ENCODE results near the gene CCL2.

CCL2 gene

DNA sequence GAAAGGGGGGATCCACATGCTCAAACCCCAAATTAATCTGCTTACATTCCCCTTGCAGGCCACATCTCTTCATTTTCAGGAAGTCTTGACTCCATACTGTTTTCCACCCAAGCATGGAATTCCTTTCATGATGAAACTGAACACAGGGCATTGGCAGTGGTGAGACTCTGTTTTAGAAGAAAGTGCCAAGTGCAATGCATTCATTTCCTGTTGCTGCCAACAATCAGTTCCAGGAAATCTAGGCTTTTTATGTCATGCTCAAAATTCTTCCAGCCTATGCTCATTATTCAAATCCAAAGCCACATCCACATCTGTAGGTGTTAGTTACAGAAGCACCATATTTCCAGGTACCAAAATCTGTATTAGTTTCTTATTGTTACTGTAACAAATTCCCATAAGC is 4.1 kb downstream of the CCL2 start:
- in situ Hi-C loops (cut with MboI; ENCODE audit: low sequenced_read_pairs) = loop anchor here (25.0 kb wide), 1 partner anchor 103 kb away; the partner anchor contains the start of genes CCL1 and CCL13

DNA sequence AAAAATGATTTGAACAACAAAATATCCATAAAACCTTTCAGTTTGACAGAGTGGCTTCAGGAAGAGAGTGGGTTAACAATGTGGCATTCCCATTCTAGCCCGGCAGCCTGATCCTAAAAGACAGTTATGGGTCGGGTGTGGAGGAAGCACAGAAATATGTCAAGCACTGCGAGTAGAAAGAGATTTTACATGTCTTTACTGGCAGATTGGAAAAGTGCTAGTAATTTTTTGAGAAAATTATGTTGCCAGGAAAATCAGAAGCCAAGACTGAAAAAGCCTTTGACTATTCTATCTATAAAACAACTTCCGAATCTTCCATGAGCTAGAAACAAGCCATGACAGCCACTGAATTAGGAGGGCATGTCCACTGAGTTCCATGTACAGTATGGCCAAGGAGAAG is 5.8 kb downstream of the CCL2 start:
- in situ Hi-C loops (cut with MboI; ENCODE audit: low sequenced_read_pairs) = loop anchor here (25.0 kb wide), 1 partner anchor 101 kb away; the partner anchor contains the start of genes CCL1 and CCL13

DNA sequence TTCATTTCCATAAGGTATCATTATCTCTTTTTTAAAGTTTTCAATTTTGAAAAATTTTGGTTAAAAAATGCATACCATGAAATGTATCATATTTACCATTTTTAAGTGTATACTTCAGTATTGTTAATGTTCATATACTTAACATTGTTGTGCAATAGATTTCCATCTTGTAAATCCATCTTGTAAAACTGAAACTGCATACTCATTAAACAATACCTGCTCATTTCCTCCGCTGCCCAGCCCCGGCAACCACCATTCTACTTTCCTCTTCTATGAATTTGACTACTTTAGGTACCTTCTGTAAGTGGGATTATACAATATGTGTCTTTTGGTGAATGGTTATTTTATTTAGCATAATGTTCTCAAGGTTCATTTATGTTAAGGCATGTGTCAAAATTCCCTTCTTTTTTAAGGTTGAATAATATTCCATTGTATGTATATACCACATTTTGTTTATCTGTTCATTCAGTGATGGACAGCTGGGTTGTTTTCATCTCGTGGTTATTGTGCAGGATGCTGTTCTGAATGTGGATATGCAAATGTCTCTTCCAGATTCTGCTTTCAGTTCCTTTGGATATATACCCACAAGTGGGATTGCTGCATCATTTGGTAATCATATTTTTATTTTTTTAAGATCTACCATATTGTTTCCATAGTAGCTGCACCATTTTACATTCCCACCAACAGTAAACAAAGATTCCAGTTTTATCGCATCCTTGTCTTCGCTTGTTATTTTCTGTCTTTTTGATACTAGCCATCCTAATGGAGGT is 6.7 kb downstream of the CCL2 start:
- in situ Hi-C loops (cut with MboI; ENCODE audit: low sequenced_read_pairs) = loop anchor here (25.0 kb wide), 1 partner anchor 101 kb away; the partner anchor contains the start of genes CCL1 and CCL13

DNA sequence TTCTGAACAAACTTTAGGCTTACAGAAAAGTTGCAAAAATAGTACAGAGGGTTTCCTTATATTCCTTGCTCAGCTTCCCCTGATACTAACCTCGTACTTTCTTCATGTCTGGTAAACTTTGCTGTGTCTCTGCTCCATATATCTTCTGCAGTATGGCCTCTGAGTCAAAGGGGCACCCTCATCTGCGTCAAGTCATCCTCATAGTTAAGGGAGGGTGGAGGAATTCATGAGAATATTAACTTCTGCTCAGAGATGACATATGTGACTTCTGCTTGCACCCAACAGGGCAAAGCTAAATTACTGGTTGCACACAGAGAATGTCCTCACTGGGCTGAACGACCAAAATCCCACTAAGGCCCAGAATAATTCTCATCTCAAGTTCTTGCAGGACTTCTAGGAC is 10.6 kb downstream of the CCL2 start:
- in situ Hi-C loops (cut with MboI; ENCODE audit: low sequenced_read_pairs) = loop anchor here (25.0 kb wide), 1 partner anchor 97 kb away; the partner anchor contains the start of genes CCL1 and CCL13

DNA sequence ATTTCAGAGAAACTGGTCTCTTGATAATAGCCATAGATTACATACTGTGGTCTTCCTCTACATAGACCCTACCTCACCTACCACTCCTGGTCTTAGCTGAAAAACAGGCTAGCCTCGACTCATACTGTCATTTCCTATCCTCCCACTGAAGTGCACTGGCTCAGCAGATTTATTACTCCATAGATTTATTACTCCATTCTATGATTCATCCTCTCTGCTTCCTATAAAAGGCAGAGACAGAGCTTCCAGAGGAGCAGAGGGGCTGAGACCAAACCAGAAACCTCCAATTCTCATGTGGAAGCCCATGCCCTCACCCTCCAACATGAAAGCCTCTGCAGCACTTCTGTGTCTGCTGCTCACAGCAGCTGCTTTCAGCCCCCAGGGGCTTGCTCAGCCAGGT is 14.9 kb downstream of the CCL2 start, which contains the start of gene CCL7:
Gene CCL7, plus strand, starts transcription at position 253 of the 400 bp plus-strand sequence. Its CDS starts 70 bp downstream, at position 323.
- in situ Hi-C loops (cut with MboI; ENCODE audit: low sequenced_read_pairs) = loop anchor here (25.0 kb wide), 1 partner anchor 92 kb away; the partner anchor contains the start of genes CCL1 and CCL13

DNA sequence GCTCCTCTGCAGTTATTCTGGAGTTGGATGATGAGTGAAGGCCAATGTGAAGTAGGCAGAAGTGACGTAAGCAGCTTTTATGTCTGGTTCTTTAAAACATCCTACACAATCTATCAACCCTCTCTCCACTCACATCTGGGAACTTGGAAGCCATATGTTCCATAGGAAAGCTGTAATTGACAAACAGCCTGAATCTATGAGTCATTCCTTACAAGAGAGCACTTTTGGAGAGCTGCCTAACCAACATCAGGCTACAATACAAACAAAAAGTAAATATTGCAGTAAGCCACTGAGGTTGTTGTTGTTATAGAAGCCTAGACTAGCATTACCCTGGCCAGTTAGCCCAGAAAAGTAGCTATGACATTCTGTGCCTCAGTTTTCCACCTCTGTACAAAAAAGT is 20.8 kb downstream of the CCL2 start:
- in situ Hi-C loops (cut with MboI; ENCODE audit: low sequenced_read_pairs) = no loop called here

DNA sequence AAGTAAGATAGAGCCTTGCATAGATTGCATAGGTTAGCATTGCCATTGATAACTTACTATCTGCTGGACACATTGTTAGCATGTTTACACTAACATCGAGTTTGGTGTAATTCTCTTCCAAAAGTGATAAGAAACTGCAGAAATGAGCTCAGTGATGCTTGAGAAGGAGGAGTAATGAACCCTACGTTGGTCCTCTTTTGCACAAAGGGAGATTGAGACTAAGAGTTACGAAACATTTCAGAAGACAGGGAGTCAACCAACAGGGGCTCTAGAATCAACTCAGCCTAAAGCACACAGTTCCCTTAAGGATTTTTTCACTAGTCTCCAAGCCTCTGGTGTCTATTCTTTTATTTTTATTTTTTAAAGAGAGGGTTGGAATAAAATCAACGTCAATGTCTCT is 21.7 kb downstream of the CCL2 start:
- in situ Hi-C loops (cut with MboI; ENCODE audit: low sequenced_read_pairs) = no loop called here

DNA sequence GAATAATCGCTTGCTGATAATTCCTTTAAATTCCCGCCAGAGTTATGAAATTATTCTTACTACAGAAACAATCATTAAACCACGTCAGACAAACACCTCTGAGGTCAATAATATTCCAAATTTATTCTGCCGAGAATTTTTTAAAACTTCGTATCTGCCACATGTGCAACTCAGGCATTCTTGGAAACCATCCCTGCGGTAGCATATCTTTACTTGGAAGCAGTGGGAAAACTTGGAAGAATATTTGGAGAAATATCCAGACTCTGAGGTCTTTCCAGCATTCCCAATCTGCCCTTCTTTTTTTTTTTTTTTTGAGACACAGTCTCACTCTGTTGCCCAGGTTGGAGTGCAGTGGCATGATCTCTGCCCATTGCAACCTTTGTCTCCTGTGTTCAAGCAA is 28.5 kb downstream of the CCL2 start:
- in situ Hi-C loops (cut with MboI; ENCODE audit: low sequenced_read_pairs) = no loop called here

DNA sequence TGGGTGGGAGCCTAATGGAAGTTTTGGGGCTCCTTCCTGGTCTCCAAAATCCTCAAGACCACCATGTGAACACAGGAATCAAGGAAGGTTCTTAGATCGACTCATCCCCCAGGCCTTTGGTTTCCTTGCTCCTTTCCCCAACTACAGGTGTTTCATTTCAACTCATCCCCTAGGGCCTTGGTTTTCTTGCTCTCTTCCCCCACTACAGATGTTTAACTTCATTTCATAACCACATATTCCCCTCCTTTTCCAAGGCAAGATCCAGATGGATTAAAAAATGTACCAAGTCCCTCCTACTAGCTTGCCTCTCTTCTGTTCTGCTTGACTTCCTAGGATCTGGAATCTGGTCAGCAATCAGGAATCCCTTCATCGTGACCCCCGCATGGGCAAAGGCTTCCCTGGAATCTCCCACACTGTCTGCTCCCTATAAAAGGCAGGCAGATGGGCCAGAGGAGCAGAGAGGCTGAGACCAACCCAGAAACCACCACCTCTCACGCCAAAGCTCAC is 30.3 kb downstream of the CCL2 start, which contains the start of gene CCL11:
Gene CCL11, plus strand, starts transcription at position 457 of the 507 bp plus-strand sequence. CDS start 67 bp downstream, outside the sequence.
- in situ Hi-C loops (cut with MboI; ENCODE audit: low sequenced_read_pairs) = no loop called here

DNA sequence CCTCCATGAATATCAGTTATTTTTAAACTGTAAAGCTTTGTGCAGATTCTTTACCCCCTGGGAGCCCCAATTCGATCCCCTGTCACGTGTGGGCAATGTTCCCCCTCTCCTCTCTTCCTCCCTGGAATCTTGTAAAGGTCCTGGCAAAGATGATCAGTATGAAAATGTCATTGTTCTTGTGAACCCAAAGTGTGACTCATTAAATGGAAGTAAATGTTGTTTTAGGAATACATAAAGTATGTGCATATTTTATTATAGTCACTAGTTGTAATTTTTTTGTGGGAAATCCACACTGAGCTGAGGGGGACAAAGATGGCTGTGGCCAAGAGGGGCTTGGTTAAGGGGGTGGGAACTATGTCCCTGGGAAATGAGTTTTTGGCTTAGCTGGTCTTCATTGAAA is 32.8 kb downstream of the CCL2 start:
- in situ Hi-C loops (cut with MboI; ENCODE audit: low sequenced_read_pairs) = no loop called here

DNA sequence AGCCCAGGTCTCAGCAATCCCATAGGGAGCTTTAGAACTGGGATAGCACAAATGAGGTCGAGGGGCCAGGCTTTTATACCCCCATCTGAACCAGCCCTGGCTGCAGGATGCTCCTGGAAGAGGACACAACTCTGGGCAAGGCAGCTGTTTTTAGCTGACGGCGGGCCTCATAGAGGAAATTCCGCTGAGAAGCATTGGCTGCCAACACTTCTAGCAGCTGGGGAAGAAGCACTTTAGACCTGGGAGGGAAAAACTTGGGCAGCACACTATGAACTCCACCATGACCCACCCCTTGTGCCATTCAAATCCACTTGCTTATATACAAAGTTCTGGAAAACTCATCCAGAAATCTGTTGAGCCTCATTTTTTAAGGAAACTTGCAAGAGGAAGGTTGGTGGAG is 35.5 kb downstream of the CCL2 start:
- in situ Hi-C loops (cut with MboI; ENCODE audit: low sequenced_read_pairs) = no loop called here

DNA sequence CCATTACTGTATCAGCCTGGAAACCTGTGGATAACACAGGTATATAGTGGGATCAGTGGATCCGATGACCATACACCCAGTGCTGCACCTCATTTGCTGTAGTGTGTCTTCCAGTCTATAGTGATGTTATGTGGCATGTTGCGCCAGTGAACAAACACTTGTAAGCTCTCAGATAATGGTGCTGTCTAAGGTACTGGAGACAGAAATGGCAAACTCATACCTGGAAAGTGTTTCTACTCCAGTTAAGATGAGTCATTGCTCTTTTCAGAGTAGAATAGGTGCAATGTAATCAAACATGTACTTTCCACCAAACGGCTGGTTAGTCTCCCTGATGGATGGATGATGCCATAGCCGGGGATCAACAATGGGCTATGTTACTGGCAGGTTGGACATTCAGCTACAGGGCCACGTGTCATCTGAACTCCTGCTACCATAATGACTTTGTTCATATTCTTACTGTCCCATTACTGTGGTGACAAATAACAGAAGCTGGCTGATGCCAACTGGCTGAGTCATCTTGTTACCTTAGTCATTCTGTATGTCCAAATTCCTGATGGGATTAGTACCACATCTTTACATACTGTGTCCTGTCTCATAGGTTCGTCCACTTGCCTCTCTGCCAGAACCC is 36.8 kb downstream of the CCL2 start:
- in situ Hi-C loops (cut with MboI; ENCODE audit: low sequenced_read_pairs) = no loop called here

DNA sequence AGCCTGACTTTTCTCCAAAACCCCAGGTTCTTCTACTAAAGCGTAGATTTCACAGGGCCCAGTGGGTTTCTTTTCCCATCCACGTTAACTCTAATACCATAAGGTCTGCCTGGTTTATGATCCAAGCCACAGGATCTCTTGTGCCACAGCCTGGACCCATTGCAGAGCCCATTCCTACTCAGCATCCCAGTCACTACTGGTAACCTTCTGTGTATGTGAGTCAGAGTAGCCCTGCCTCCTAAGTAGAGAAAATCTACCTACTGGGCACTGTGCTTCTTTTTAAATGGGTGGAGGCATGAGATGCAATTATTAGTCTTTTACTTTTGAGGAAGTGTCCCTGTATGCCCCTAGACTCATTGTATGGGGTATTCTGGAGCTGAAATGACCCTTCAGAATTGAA is 43.9 kb downstream of the CCL2 start:
- in situ Hi-C loops (cut with MboI; ENCODE audit: low sequenced_read_pairs) = no loop called here

DNA sequence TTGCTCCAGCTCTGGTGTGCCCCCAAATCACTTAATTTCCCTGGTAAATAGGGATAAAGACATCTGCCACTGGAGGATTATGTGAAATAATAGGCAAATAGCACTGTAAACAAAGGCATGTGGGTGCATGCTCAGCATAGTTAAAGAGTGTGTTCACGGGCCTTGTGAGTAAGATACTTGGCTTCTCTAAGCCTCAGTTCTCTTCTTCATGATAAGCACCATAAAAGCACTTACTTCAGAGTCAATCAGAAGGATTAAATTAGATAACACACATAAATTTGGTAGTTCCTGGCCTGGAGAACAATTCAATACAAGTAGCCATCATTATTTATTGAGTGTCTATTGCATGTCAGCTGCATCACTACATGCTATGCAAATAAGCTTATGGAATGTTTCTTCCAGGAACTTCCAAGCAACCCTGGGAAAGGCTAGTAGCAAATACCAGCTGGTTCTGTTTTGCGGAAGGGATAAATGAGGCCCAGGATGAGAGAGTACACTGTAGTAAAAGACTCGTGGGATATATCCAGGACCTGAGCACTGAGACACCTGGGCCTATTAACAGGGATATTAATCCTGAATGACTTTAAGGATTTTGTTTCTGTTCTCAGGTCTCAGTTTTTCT is 45.0 kb downstream of the CCL2 start:
- in situ Hi-C loops (cut with MboI; ENCODE audit: low sequenced_read_pairs) = loop anchor here (25.0 kb wide), 1 partner anchor 337 kb away; no protein-coding TSS in a partner anchor

DNA sequence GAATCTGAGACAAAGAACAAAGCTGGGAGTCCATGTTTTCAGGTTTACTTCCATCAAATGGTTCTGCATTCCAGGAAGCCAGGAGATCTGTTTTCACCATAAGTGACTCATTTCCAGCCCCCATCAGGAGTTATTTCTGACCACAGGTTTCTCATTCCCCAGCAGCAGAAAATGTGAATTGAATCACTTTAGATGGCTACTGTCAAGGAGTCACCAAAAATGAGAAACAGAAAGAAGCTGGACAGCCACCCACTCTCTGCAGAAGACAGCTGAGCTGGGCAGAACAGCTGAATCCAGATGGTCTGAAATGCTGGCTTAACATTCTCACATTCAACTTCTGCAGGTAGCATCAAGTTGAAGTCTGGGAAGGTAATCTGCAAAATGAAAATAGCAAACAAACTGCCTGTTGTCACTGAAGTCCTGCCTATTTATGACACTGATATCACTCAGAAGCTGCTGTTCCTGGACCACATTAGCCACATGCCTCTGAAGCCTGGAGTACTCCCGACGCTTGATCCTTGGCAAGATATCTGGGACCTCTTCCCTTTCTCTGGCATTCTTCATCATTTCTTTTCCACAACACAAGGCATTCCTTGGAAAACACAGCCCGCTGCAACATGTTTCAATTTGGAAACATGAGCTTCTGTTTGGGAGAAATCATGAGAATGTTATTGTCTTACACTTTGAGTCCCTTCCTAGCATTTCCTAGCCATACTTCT is 45.7 kb downstream of the CCL2 start:
- in situ Hi-C loops (cut with MboI; ENCODE audit: low sequenced_read_pairs) = loop anchor here (25.0 kb wide), 1 partner anchor 336 kb away; no protein-coding TSS in a partner anchor

DNA sequence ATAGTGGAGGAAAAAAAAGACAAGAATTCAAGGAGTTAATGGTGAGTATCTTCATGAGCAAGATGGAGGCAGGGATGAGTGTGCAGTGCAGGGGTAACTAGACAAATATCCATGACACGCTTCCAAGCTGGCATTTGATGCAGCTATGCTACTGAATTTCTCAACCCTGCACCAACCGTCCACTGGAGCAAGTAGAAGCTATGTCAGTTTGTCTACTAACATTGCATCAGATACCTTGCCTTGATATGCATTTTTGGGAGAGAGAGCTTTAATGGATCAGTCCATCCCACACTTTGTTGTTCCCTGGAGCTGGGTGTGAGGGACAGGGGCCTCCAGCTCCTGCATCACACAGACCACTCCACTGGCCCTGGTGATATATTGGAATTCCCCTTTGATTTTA is 46.9 kb downstream of the CCL2 start:
- in situ Hi-C loops (cut with MboI; ENCODE audit: low sequenced_read_pairs) = loop anchor here (25.0 kb wide), 1 partner anchor 335 kb away; no protein-coding TSS in a partner anchor

DNA sequence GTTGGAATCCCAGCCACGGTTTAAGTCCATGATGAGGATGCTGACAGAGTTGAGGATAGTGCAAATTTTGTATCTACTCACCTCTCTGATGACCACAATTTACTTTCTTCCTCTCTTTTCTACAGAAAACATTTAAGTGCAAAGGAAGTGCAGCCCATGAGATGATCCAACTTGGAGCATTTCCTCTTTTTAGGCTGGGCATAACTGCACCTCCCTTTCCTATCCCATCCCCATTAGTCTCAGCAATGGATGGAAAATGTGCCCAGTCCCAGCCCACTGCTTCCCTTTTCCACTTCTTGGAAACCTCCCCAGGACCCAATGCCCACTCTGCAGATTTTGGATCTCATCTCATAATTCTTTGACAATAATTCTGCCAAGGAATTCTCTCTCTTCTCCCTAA is 47.6 kb downstream of the CCL2 start:
- in situ Hi-C loops (cut with MboI; ENCODE audit: low sequenced_read_pairs) = loop anchor here (25.0 kb wide), 1 partner anchor 335 kb away; no protein-coding TSS in a partner anchor

DNA sequence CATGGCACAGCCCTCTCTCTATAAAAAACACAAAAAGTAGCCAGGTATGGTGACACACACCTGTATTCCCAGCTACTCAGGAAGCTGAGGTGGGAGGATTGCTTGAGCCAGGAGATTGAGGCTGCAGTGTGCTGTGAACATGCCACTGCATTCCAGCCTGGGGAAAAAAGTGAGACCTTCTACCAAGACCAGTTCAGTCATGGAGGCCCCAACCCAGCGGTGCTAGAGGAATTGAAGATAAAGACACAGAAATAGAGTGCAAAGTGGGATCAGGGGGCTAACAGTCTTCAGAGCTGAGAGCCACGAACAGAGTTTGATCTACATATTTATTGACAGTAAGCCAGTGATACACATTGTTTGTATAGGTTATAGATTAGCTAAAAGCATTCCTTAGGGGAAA is 48.5 kb downstream of the CCL2 start:
- in situ Hi-C loops (cut with MboI; ENCODE audit: low sequenced_read_pairs) = loop anchor here (25.0 kb wide), 1 partner anchor 334 kb away; no protein-coding TSS in a partner anchor

DNA sequence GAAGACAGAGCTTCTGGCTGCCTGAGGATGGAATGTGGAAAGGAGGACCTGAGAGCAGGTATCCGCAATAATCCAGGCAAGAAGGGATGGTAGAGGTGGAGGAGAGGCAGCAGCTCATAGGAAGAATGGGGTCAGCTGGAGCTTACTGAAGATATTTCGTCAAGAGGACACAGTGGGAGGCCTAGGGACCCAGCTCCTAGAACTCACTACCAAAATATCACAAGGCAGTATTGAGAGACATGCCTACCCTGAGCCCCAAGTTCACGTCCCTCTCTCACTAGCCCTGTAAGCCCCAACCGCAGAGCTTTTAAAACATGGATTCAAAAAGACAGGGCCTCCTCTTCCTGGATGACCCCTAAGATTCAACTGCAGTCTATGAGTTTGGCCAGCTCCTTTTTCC is 50.0 kb downstream of the CCL2 start:
- in situ Hi-C loops (cut with MboI; ENCODE audit: low sequenced_read_pairs) = loop anchor here (25.0 kb wide), 1 partner anchor 332 kb away; no protein-coding TSS in a partner anchor

DNA sequence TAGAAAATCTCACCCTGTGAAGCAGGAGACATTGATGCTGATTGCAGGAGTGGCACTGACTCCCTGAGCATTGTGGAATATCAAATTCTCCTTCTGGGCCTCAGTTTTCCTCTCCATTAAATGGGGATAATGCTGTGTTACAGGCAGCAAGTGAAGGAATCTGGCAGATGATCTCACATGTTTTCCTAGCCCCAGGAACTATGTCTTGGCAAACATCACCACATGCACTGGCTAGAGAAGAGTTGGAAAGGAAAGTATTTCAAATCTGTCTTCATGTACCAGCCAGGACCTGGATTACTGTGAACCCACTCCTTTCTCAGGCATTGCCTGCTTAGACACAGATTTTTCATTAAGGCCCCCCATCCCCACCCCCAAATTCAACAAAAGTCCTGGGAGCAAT is 50.5 kb downstream of the CCL2 start:
- in situ Hi-C loops (cut with MboI; ENCODE audit: low sequenced_read_pairs) = loop anchor here (25.0 kb wide), 1 partner anchor 332 kb away; no protein-coding TSS in a partner anchor

All from HL-60/S4 treated with phorbol 12-myristate 13-acetate at 8.2 ng/mL for 4 days and 3 days (cell line).